ENCODE results near the gene CHRND.

The CHRND gene

DNA sequence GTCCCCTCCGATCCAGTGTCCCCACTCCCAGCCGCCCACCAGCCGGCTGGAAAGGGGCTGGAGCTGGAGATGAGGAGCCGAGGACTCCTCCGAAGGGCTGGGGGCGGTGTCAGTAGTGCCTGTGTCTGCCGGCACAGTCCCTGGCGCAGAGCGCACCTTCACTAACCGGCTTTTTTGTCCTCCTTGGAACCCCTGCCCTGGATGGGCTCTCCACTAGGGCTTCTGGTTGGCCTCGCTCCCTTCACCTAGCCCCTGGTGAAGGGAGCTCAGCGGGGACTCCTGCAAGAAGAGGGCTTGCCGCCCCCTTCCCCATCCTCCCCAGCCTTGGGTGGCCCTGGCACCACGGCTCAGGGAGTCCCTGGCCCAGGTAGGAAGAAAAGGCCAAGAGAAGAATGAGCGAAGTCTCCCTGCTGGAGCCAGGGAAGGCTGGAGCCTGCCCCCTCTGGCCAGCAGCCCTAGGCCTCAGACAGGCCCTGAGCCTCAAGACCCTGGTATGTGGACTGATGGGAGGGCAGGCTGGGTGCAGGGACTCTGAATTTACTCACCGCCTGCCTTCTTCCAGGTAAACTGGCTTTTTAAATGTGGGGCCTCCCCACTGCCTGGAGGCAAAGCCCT, 37.8 kb upstream of the CHRND start:
- DNase-seq = no peak

DNA sequence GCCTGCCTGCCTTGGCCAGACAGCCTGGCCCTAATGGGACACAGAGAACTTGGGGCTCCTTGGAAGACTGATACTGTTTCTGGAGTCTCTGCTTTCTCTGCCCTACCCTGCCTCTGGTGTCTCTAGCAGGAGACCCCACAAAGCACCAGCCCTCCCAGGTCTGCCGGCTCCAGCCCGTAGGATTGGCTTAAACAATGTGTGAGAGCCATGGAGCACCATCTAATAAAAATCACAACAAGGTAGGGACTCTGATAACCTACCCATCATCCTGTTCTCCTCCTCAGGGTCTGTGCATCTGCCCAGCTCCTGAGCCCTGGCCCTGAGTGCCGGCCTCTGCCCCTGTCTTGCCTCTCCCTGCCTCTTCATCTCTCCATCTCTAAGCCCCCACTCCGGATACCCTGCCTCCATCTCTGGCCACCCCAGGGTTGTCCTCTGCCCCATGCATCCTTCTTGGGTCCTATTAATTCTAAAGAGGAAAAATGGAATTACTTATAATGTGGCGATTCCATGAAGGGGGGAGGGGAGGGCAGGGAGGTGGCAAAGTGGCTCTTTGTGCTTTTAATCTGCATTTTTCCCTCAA, 37.1 kb upstream of the CHRND start:
- DNase-seq = no peak

DNA sequence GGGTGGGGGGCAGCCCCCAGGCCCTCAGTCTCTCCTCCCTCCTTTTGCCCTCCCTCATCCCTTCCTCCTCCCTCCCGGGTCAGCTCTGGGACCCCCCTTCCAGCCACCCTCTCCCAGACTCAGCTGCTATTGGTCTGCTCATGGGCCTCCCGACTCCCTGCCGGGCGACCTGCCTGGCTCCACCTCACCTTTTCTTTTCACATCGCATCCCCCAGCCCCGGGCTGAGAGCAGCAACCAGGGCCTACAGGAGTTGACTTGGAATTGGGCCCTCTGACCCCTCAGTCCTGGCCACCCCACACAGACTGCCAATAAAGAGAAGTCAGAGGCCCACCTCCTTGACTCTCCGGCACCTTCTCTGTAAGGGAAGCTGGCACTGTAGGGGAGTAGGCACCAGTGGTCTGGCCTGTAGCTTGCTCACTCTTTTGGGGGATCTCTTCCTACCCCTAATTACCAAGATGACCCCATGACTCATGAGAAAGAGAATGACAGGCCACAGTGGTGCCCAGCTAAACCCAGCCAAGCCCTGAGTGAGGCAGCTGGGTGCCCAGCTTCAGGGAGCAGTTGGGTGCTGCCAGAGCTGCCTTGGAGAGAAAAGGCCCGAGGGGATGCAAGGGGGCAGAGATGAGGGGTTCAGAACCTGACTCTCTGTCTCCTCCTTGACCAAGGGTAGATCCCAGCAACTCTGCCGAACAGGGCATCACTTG, 36.3 kb upstream of the CHRND start:
- DNase-seq = no peak

DNA sequence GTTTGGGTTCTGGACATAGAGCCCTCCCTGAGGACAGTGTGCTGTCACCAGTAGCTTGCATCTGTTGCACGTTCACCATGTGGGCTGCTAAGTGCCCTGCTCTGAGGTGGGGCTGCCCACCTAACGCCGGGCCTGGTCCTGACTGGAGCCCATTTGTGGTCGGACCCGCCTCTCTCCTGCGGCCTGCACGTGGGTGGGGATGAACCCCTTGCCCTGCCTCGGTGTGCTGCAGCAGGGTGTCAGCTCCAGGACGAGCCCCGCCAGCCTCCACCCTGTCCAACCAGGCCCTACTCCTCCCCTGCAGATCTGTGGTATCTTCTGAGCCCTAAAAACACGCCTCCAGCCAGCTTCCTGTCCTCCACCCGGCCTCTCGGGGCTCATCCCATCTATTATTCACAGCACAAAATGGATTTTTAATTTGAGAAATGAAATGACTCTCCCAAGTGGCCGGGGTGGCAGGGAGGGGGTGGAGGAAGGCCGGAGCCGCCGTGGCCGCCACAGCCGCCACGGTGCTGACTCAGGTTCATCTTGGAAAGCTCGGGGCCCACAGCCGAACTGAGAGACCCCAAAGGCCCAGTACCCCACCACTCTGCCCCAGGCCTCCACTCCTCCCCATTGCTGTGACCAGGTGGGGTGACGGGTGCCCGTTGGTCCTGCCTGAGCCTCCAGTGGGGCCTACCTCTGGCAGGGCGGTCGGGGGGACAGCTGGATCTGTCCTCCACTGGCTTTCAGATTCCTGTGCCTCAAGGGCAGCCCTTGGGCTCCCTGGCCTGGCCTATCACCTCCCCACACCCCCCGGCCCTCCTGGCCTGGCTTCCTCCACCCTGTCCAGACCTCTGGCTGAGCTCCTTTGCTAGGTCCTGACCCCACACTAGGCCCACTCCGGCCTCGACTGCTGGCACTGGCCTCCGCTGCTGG, 35.5 kb upstream of the CHRND start:
- DNase-seq = no peak

DNA sequence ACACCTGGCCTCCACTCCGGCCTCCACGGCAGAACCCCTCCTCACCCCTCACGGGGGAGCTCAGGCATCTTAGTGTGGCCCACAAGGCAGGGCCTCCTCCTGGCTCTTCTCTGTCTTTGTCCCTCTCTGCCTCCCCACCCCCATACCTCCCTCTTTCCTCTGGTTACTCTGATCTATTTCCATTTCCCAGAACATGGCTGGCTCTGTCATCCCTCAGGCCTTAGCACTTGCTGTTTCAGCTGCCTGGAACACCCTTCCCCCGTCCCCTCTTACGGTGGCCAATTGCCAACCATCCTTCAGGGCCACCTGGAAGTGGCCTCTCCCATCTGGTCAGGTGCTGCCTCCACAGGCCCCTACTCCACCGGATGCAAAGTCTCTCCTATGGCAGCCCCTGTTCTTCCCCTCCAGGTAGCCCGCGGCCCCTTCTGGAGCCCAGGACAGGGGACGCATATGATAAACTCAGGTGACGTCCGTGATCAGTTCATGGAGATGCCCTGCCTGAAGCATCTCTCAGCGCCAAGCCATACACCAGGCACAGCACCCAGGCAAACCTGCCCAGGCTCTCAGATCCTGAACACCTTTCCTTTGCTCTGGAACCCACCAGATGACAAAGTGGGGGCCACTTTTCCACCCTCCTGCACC, 34.7 kb upstream of the CHRND start:
- DNase-seq = no peak

DNA sequence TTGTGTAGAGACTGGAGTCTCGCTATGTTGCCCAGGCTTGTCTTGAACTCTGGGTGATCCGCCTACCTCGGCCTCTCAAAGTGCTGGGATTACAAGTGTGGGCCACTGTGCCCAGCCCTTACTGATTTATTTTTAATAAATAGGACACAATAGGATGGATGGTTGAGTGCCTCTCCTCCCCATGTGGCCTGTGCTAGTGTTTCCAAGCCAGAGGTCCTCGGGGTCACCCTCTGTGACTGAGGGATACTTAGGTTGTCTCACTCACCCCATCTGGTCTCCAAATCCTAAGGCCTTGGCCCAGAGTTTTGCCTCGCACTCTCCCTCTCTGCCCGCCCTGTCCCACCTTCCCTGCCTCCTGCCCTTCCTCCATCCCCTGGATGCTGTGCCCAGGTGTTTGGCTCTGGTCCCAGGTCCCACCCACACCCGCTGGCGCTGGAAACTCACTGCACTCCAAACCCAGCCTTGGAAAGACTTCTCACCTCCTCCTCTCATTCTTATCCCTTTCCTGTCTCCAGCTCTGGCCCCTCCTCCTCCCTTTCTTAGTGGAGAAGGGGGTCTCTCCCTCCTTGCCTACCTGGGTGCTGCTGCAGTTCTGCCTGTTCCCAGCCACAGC, 33.6 kb upstream of the CHRND start:
- no peak for DNase-seq

DNA sequence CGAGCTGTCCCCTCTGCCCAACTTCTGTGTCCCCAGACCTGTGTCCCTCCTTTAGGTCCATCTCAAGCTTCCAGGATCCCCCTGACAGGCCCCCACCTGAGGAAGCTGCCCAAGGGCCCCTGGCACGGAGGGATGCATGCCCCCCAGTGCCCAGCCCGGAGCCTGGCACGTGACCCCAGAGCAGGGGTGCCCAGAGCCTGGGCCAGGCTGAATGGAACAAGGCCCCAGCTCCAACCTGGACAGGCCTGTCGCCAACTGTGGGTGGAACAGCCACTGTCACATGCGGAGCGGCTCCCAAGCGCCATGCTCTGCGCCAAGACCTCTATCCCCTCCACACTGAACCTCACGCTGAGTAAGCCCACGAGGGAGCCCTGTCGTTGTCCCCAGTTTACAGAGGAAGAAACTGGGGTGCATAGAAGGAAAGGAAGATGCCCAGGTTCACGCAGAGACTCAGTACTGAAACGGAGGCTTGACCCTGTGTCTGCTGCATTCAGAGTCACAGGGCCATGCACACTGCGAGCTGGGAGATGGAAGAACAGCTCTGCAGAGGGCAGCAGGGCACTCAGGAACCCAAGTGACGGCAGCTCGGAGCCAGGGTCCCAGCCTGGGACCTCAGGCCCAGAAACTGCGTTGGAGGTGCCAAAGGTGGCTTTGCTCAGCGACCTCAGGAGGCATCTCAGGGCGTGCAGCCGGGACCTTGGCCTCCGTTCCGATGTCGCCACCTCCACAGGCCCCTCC, 32.8 kb upstream of the CHRND start:
- DNase-seq = no peak

DNA sequence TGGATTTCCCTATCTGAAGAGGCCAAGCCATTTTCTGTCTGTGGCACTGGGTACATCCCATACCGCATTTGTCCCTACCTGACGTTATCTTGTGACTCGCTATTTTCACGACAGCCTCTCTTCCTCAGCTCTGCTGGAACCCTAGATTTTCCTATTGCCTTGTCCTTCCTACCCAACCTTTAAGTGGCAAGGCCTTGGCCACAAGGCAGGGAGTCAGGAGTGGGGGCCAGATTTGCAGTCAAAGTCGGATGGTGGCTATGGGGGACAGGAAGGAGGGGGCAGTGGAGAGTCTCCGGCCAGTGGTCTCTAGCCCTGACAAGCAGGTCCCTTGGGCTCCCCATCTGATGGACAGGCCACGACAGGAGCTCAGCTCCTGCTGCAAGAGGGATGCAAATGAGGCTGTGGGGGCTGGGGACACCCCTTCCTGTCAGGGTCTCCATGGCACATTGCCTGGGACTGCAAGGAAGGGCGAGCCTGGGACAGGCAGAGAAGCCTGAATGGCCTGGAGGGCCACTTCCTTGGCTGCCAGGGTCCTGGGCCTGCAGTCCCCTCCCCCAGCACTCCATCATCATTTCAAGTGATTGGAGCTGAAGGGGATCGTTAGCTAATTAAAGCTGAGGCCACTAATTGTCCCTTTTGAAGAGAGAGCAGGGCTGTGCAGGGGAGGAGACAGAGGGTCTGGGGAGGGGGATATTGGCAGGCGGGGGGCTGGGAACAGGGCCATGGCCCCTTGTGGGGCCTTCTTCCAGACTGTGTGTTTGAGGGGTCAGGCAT, 32.1 kb upstream of the CHRND start:
- no peak for DNase-seq

DNA sequence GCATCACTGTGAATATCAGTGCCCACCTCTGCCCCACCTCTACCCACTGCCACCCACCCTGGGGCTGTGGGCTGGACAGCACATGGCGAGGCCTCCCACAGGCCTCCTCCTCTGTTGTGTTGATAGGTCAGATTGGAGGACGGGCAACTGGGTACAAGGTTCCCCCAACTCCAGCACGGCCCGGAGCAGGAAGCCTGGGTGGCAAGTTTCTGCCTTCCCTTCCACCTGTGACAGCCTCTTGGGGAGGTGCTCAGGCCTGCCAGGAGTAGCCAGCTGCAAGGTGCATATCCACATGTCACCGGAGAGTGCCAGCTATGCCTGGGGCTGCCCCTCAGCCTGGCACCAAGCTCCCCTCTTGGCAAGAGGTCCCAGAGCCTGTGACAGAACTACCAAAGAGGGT, 31.4 kb upstream of the CHRND start:
- no peak for DNase-seq

DNA sequence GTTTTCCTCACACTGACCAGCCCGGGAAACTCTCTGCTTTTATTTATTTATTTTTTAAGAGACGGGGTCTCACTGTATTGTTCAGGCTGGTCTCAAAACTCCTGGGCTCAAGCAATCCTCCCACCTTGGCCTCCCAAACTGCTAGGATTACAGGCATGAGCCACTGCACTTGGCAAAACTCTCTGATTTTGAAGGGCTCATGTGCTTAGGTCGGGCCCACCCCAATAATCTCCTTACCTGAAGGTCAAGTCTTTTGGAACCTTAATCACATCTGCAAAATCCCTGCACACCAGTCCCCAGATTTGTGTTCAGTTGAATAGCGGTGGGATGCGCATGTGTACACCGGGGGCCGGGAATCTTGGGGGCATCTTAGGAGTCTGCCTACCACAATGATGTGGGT, 30.7 kb upstream of the CHRND start:
- DNase-seq = no peak

DNA sequence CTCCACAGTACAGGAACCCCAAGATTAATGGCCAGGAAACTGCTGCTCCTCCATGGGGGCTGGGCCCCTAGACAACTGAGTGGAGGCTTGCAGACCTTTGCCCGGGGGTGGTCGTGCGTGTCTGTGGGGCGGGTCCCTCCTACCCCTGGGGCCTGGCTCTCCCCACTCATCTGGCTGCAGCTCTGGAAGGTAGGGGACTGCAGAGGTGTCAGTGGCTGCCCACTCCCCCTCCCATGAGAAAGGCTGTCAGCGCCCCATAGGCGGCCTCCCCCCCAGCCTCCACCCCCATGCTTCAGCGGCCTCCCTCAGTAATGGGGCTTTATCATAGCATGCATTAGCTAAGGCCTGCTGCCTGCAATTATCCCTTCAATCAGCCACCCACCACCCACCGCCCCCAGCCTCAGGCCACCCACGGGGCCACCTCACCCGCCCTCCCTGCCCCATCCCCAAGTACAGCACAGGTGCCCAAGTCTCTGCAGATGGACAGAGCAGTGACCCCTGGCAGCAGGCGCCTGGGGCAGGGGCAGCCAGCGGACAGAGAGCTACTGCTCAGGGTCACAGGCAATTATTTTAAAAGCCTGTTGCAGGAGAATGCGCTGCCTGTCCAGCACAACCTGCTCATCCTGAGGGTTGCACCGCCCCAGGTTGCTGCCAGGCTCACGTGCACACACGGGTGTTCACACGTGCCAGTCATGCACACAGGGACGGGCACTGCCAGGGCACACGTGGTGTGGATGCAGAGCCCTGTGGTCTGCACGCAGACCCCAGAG, 29.3 kb upstream of the CHRND start:
- no peak for DNase-seq

DNA sequence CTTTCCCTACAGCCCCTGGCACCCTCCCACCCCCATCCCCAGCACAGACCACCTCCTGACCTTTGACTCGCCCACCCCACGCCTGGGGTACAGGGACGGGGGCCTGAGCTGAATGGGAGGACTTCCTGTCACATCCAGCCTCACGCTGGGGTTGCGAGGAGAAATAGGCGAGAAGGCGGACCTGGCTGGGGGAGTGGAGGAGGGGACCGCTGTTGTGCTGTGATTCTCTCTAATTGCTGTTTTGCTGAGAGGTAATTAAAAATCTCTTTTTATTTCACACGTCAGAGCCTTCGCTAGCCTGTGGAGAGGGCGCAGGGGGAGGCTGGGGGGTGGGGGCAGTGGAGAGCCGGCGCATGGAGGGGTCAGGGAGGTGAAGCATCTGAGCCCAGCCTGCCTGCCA, 28.6 kb upstream of the CHRND start:
- DNase-seq = no peak

DNA sequence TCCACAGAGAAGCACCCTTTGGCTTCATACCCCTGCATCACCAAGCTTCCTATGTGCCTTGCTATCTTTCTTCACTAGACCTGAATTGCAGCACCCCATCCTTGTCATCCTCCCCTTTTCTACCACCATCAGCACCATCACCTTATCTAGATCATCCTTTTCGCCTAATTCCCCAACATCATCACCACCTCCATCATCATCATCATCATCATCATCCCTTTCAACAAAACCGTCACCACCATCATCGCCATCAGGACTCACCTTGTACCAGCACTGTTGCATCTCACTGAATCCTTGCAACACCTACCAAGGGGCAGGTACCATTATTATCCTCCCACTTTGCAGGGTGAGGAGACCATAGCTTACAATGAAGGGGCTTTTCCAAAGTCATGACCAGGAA, 27.5 kb upstream of the CHRND start:
- no peak for DNase-seq

DNA sequence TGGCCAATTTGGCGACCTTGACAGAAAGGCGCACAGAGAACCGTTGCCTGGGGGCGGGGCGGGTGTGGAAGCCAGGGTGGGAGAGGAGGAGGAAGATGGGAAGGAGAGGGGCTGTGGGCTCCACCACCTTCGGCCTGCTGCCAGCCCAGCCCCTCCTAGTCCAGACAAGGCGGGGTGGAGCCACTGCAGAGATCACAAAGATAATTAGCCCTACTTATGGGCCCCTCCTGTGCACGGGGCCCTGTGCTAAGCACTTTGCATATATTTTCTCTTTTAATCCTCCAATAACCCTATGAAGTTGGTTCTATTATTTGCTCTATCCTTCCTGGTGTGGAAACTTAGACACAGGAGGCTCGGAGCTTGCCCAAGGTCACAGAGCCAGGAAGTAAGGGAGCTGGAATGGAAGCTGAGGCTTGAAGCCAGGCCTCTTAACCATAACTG, 24.6 kb upstream of the CHRND start:
- no peak for DNase-seq

DNA sequence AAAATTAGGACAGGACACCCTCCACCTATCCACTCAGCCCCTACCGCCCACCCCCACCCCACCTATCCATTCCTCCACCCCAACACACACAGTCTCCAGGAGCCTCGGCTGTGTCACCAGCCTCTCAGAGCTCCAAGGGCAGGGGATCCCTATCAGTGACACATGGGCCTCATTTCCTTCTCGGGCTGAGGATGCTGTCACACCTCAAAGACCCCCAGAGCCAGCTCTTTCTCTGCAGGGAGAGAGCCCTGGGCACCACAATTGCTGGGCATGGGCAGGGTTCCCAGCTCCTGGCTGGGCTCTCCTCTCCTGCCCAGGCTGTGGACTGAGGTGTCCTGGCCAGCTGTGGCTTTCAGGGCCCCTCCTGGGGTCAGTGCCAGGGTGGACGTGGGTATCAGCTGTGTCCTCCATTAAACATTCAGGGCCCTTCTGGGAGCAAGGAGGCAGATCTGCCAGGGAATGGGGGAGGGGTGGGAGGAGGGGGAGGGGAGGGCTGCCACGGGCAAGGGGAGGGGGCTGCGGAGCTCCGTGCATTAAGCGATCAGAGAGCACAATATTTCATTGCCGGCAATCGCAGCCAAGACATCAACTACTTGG, 24.1 kb upstream of the CHRND start:
- no peak for DNase-seq

DNA sequence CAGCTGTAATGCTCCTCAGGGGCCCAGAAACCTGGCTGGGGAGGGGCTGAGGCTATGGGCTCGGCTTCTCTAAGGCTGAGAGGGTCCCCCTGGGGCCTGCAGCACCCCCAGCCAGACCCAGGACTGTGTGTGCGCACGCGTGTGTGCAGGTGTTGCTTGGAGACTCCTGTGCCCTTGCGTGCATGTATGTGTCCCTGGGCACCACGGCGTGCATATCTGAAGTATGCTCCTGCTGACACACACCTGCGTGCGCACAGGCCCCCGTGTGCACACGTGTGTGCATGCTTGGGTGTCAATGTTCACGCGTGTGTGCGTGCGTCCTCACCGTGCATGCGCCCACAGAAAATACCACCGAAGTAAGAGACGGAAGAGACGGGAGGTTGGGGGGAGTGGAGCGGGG, 23.4 kb upstream of the CHRND start:
- DNase-seq = no peak

DNA sequence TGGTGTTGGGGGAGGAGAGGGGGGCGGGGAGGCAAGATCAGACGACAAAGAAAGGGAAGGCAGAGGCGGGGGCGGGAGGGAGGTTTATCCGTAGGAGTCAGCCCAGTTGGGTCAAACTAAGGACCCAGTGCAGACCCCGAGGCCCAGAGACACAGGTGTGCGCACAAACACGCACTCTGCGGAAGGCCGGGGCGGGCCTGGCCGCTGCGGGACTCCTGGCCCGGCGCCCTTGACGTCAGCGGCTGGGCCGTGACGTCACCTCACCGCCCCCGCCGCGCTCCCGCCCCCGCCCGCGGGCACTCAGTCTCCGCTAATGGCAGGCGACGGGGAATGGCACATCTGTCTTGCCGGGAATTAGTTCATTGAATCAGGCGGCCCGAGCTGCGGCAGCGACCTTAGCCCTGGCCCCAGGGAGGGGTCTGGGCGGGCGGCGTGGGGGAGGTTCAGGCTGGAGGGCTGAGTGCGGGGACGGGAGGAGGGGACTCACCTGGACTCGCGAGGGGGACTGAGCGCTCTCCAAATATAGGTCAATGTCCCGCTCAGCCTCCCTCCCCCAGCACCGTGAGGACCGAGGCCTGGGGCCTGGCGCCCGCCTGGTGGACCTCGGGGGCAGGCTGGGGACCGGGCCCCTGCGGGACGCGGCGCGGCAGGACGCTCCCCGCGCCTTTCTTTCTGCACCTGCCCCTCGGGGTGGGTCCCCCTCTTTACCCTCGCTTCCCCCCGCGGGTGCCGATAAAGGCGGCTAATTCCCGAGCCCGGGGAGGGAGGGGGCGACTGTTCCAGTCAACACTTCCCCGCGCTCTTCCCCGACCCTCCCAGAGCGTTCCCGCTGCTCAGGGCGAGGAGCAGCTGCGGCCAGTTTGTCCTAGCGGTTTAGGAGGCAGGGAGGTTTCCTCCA, 22.8 kb upstream of the CHRND start:
- no peak for DNase-seq

DNA sequence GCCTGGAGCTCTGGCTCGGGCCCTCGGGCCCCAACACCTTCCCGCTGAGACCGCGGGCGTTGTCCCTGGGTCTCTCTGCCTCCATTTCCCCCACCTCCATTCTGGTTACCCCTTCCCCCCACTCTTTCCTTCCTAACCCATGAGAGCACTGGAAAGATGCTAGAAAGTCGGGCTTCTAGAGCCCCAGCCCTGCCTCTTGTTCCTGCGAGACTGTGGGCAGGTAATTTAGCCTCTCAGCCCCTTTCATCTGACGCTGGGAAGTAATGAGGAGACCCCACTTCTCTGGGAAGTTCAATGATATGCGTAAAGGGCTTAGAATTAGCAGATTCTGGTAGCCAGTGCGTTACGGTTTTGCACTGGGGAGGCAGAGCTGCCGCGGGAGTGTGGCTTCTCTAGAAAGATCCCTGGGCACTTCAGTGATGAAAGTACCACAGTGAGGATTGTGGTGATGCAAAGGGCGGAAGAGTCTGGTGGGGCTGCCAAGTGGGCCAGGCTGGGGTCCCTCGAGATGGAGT, 22.1 kb upstream of the CHRND start:
- no peak for DNase-seq

All from activated CD4-positive, alpha-beta T cell treated with anti-CD3 and anti-CD28 coated beads, Interleukin-2, amount 50 U/mL, for 16 hours (primary cell).